DND-41 (cell line): Measurements from ENCODE around the gene ERP27.

ENCODE experiments used
- CTCF ChIP-seq: IDR thresholded peaks from 2 replicates; pipeline ENCODE4 v1.5.1; 2012; ENCODE audit warnings: borderline replicate concordance, low read length, moderate library complexity, mild to moderate bottlenecking; ENCODE audit not compliant: poor library complexity, severe bottlenecking; ENCODE audit errors: extremely low read depth
- EZH2 ChIP-seq: IDR thresholded peaks from 3 replicates; pipeline ENCODE4 v1.6.1; 2012; ENCODE audit warnings: borderline replicate concordance, low read depth, mild to moderate bottlenecking, moderate library complexity, low read length, inconsistent platforms; ENCODE audit not compliant: severe bottlenecking

DNA sequence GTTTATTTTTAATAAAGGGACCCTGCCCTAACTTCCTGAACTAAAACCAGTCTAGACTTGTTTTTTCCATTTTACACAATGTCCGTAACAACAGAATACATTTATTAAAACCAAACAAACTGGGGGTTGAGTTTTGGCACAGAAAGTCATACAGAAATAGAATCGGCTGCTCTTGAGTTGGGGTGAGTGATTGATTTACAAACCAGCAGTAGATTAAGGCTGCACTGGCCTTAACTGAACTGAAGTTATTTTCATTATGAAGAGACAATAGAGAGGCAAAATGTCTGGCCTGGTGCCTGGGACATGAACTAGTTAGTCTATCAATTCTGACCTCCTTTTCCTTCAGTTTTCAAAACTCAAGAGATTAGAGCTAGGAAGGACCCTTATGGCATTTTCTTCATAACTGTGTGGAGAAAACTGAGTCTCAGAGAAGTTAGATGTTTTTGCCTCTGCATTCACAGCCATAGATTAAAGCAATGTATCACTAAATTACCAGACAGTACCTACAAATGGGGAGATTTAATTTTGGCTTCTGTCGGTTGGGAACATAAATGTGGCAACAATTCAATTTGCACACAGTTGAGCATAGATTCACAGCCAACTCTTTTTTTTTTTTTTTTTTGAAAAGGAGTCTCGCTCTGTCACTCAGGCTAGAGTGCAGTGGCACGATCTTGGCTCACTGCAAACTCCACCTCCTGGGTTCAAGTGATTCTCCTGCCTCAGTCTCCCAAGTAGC is 32.9 kb downstream of the ERP27 start:
- TF ChIP-seq CTCF (no peak), EZH2 (no peak)
